ENCODE results near the gene L3HYPDH.

Gene L3HYPDH

DNA sequence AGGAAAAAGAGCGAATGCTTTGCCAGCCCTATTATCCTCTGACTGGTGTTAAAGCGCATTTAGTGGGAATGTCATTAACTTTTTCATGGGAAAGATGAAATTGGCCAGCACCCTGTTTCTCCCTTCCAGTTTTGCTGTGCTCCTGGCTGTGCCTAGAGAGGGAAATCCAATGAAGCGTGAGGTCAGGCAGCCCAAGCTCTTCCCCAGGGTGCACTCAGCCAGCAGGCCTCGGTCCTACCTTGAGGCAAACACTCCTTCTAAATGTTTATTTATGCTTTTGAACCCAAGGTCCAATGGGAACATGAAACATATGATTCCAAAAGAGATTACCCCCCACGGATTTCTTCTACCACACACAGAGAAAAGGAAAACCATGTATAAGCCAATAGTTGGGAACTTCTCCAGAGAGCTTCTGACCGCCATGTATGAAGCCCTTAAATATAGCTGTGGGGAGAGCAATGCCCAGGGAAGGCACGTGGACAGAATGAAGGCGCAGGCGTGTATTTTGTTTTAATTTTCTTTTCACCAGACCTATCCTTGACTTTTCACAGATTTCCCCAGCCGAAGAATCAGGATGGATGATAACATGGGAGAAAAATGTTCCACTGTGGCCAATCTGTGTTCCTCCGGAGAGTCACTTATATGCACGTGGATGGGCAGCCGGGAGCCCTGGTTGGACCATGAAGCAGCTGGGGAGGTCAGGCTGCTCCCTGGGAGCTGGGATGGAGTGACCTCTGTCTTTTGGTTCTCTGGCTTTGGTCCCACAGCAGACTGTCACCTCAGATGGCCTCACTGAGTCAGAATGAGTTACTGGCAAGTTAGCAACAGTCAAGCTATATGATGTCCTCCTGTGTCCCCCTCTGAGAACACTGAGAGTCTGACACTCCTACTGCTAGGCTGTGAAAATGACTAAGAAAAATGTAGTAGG, 56.3 kb downstream of the L3HYPDH start:
- Histone ChIP-seq H3K4me2 (ENCODE audit: insufficient read depth, low read length) (no peak overlapping the region), H3K4me1 (ENCODE audit: insufficient read depth, low read length) (no peaks in the 10 kb centered on the region), H3K36me3 (ENCODE audit: insufficient read depth, low read length) (no peaks in the 10 kb centered on the region), H3K9ac (ENCODE audit: low read depth, low read length) (no peak overlapping the region), H2AFZ (ENCODE audit: low read depth, low read length) (no peak overlapping the region), H3K9me3 (ENCODE audit: insufficient read depth, low read length, severe bottlenecking) (no peaks in the 10 kb centered on the region), H4K20me1 (ENCODE audit: insufficient read depth, low read length) (no peaks in the 10 kb centered on the region), H3K27ac (ENCODE audit: low read length) (no peak overlapping the region), H3K27me3 (ENCODE audit: insufficient read depth, low read length, poor library complexity) (no peaks in the 10 kb centered on the region), H3K4me3 (ENCODE audit: low read depth in 1 of 2, low read length in 2 of 2) (no peak overlapping the region), H3K79me2 (ENCODE audit: insufficient read depth, low read length) (no peaks in the 10 kb centered on the region)
- no peak for TF ChIP-seq EZH2 (IDR thresholded peaks at IDR 0.05; ENCODE audit: borderline replicate concordance, low read depth, low read length, severe bottlenecking)
- TF ChIP-seq, protein P1, sequence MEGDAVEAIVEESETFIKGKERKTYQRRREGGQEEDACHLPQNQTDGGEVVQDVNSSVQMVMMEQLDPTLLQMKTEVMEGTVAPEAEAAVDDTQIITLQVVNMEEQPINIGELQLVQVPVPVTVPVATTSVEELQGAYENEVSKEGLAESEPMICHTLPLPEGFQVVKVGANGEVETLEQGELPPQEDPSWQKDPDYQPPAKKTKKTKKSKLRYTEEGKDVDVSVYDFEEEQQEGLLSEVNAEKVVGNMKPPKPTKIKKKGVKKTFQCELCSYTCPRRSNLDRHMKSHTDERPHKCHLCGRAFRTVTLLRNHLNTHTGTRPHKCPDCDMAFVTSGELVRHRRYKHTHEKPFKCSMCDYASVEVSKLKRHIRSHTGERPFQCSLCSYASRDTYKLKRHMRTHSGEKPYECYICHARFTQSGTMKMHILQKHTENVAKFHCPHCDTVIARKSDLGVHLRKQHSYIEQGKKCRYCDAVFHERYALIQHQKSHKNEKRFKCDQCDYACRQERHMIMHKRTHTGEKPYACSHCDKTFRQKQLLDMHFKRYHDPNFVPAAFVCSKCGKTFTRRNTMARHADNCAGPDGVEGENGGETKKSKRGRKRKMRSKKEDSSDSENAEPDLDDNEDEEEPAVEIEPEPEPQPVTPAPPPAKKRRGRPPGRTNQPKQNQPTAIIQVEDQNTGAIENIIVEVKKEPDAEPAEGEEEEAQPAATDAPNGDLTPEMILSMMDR (IDR thresholded peaks at IDR 0.05; ENCODE audit: borderline replicate concordance, extremely low read depth, low read length, poor library complexity, severe bottlenecking) = no peak
- ATAC-seq (ENCODE audit: insufficient read depth, low read depth) = no peak
- DNase-seq = no peak

- DNase-seq = no peak
- H3K4me1 ChIP-seq (ENCODE audit: insufficient read depth, low read length) = no peaks in the 10 kb centered on the region
Observed at GRCh38 chr14:59425322-59425935, 58.8 kb downstream of the L3HYPDH start.

DNA sequence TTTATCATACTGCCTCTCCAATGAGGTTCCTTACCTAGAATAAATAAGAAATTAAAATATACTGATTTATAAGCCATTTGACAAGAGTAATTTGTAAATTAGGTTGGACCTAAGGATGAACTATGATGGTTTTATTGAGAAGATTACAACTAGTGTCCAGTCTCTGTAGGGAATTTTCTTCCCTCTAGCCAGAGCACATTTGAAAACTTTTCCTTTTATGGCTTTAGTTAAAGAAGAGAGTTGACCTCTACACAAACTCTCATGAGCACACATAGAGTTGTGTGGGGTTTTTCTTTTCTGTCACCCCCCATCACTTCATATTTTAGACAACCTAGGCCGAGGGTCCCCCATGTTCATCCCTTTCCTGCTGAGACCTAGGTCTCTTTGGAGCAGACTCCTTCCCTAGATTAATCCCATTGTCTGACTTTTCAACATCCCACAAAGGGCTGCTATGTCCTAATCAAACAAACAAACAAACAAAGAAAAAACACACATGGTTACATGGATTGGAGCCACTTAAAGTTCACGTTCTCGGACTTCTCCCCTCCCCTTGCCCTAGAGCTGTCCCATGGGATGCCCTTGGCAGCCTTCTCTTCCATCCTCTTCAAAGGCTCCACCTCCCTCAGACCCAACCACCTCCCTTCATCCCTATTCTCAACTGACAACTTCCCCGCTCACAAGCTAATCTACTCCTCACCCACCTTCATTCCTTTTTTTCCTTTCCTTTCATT, 59.7 kb downstream of the L3HYPDH start:
- ATAC-seq (ENCODE audit: insufficient read depth, low read depth) = no peak

More at GRCh38 chr14:59425322-59425935, 58.8 kb downstream of the L3HYPDH start:
- H2AFZ ChIP-seq (ENCODE audit: low read depth, low read length) = no peak overlapping the region
- H3K9ac ChIP-seq (ENCODE audit: low read depth, low read length) = no peak overlapping the region
- no peak overlapping the region for H3K27ac ChIP-seq (ENCODE audit: low read length)
- H3K4me3 ChIP-seq (ENCODE audit: low read depth in 1 of 2, low read length in 2 of 2) = no peak overlapping the region
- H3K4me2 ChIP-seq (ENCODE audit: insufficient read depth, low read length) = no peak overlapping the region
- no peaks in the 10 kb centered on the region for H3K36me3 ChIP-seq (ENCODE audit: insufficient read depth, low read length)
- TF ChIP-seq EZH2 (IDR thresholded peaks at IDR 0.05; ENCODE audit: borderline replicate concordance, low read depth, low read length, severe bottlenecking) = no peak
- TF ChIP-seq, protein P1 (IDR thresholded peaks at IDR 0.05; ENCODE audit: borderline replicate concordance, extremely low read depth, low read length, poor library complexity, severe bottlenecking) = no peak
- no peaks in the 10 kb centered on the region for H3K27me3 ChIP-seq (ENCODE audit: insufficient read depth, low read length, poor library complexity)
- ATAC-seq (ENCODE audit: insufficient read depth, low read depth) = no peak
- H4K20me1 ChIP-seq (ENCODE audit: insufficient read depth, low read length) = no peaks in the 10 kb centered on the region
- no peaks in the 10 kb centered on the region for H3K79me2 ChIP-seq (ENCODE audit: insufficient read depth, low read length)
- H3K9me3 ChIP-seq (ENCODE audit: insufficient read depth, low read length, severe bottlenecking) = no peaks in the 10 kb centered on the region

More for the DNA sequence above, 59.7 kb downstream of the L3HYPDH start:
- no peaks in the 10 kb centered on the region for H4K20me1 ChIP-seq (ENCODE audit: insufficient read depth, low read length)
- H3K36me3 ChIP-seq (ENCODE audit: insufficient read depth, low read length) = no peaks in the 10 kb centered on the region
- TF ChIP-seq, protein P1 (IDR thresholded peaks at IDR 0.05; ENCODE audit: borderline replicate concordance, extremely low read depth, low read length, poor library complexity, severe bottlenecking) = no peak
- TF ChIP-seq EZH2 (IDR thresholded peaks at IDR 0.05; ENCODE audit: borderline replicate concordance, low read depth, low read length, severe bottlenecking) = no peak
- no peak overlapping the region for H3K4me3 ChIP-seq (ENCODE audit: low read depth in 1 of 2, low read length in 2 of 2)
- no peaks in the 10 kb centered on the region for H3K4me1 ChIP-seq (ENCODE audit: insufficient read depth, low read length)
- no peaks in the 10 kb centered on the region for H3K79me2 ChIP-seq (ENCODE audit: insufficient read depth, low read length)
- H3K4me2 ChIP-seq (ENCODE audit: insufficient read depth, low read length) = no peak overlapping the region
- H3K27me3 ChIP-seq (ENCODE audit: insufficient read depth, low read length, poor library complexity) = no peaks in the 10 kb centered on the region
- no peaks in the 10 kb centered on the region for H3K9me3 ChIP-seq (ENCODE audit: insufficient read depth, low read length, severe bottlenecking)
- DNase-seq = no peak
- H3K9ac ChIP-seq (ENCODE audit: low read depth, low read length) = no peak overlapping the region
- H3K27ac ChIP-seq (ENCODE audit: low read length) = no peak overlapping the region
- H2AFZ ChIP-seq (ENCODE audit: low read depth, low read length) = no peak overlapping the region
